ENCODE data around the gene MKRN3. TPM values are rescaled to one million over a fixed set of nuclear protein-coding genes. Genes with fewer than 3 reads are reported as not detected.
A peak's percentile ranks its signal among the peaks of the same experiment; 100 is the strongest.

MKRN3 gene
- total RNA-seq = 2.3 TPM
- 1.3 TPM for polyA plus RNA-seq
- long read RNA-seq, donor 1, partial matches to known transcripts = 0 of 1 reads
- long read RNA-seq, donor 1, other reads (novel, unspliced or antisense) = 0 of 1 reads
- long read RNA-seq, donor 2 = 0 reads
- long read RNA-seq, donor 3, transcript MKRN3-201 (1 exons, 2,347 nt) = major isoform, 8 of 8 reads
- long read RNA-seq, donor 3, partial matches to known transcripts = 0 of 8 reads
- long read RNA-seq, donor 3, other reads (novel, unspliced or antisense) = 0 of 8 reads
- long read RNA-seq, donor 4, transcript MKRN3-201 (1 exons, 2,347 nt) = major isoform, 5 of 5 reads
- long read RNA-seq, donor 4, partial matches to known transcripts = 0 of 5 reads
- long read RNA-seq, donor 4, other reads (novel, unspliced or antisense) = 0 of 5 reads
- long read RNA-seq, donor 5 = 0 reads
- long read RNA-seq, donor 6, partial matches to known transcripts = 0 of 2 reads
- long read RNA-seq, donor 6, other reads (novel, unspliced or antisense) = 0 of 2 reads
- long read RNA-seq, donor 7, transcript MKRN3-201 (1 exons, 2,347 nt) = major isoform, 7 of 7 reads
- long read RNA-seq, donor 7, partial matches to known transcripts = 0 of 7 reads
- long read RNA-seq, donor 7, other reads (novel, unspliced or antisense) = 0 of 7 reads
- long read RNA-seq, donor 8, partial matches to known transcripts = 0 of 1 reads
- long read RNA-seq, donor 8, other reads (novel, unspliced or antisense) = 0 of 1 reads
- long read RNA-seq, donor 9, partial matches to known transcripts = 0 of 4 reads
- long read RNA-seq, donor 9, other reads (novel, unspliced or antisense) = 0 of 4 reads
- long read RNA-seq, donor 10, partial matches to known transcripts = 0 of 1 reads
- long read RNA-seq, donor 10, other reads (novel, unspliced or antisense) = 0 of 1 reads

DNA sequence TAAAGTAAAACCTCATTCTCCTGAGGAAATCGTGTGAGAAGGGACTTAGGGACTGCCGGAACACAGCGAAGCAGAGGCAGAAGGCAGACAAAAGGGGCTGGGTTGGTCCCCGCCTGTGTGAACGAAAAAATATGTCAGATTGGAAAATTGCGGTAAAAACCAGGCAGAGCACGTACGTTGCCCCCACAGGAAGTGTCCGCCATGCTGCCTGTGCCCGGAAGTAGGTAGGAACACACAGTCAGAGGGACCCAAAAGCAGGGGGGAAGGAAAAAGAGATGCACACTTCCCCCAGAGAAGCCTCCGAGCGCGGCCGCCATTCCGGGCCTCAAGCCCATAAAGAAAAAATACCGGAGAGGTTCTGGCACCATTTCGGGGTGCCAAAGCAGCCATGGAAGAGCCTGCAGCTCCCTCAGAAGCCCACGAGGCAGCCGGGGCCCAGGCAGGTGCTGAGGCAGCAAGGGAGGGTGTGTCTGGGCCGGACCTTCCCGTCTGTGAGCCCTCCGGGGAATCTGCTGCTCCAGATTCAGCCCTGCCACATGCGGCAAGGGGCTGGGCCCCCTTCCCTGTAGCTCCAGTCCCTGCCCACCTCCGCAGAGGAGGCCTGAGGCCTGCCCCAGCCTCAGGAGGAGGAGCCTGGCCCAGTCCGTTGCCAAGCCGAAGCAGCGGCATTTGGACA lies at the start of gene MKRN3:
TSS of gene MKRN3 (plus strand) at position 280 of the 676 bp plus-strand sequence. CDS start at position 389, 109 bp downstream.
- peaks cover 0 to 3% of the 10 kb centered on the region in 2 donors for H3K27me3 ChIP-seq (ENCODE audit: control insufficient read depth in 2 of 2, insufficient read depth in 1 of 2, low read length in 1 of 2)
- H3K36me3 ChIP-seq (ENCODE audit: control insufficient read depth in 2 of 2, insufficient read depth in 2 of 2, low read length in 1 of 2) = no peaks in the 10 kb centered on the region
- peak in 6 of 9 donors; percentile 13 to 85 (median 45) for DNase-seq (ENCODE audit: low read depth in 6 of 9, low spot score in 9 of 9)
- peak within 1 kb of the TSS; percentile 79 to 90 for H3K27ac ChIP-seq (ENCODE audit: low read depth in 1 of 2, low read length in 1 of 2)
- peaks cover 1 to 15% of the 10 kb centered on the region in 2 donors for H3K9me3 ChIP-seq (ENCODE audit: control insufficient read depth in 2 of 2, insufficient read depth in 1 of 2, low read length in 1 of 2)
- 84% methylated on average over 27 of the region's 27 CpGs for WGBS
- H3K4me1 ChIP-seq (ENCODE audit: control insufficient read depth in 2 of 2, insufficient read depth in 2 of 2, low read length in 2 of 2) = no peaks in the 10 kb centered on the region
- peak within 1 kb of the TSS; percentile 41 to 47 for H3K4me3 ChIP-seq (ENCODE audit: low read length in 2 of 2)

- no peaks in the 10 kb centered on the region for H3K4me1 ChIP-seq (ENCODE audit: control insufficient read depth in 2 of 2, insufficient read depth in 2 of 2, low read length in 2 of 2)
- no peaks in the 10 kb centered on the region for H3K9me3 ChIP-seq (ENCODE audit: control insufficient read depth in 2 of 2, insufficient read depth in 1 of 2, low read length in 1 of 2)
- H3K27ac ChIP-seq (ENCODE audit: low read depth in 1 of 2, low read length in 1 of 2) = no peak overlapping the region
- H3K4me3 ChIP-seq (ENCODE audit: low read length in 2 of 2) = no peak overlapping the region
- H3K27me3 ChIP-seq (ENCODE audit: control insufficient read depth in 2 of 2, insufficient read depth in 1 of 2, low read length in 1 of 2) = no peaks in the 10 kb centered on the region
- 65% methylated on average over 4 of the region's 4 CpGs for WGBS
- DNase-seq (ENCODE audit: low read depth in 6 of 9, low spot score in 9 of 9) = no peak
- no peaks in the 10 kb centered on the region for H3K36me3 ChIP-seq (ENCODE audit: control insufficient read depth in 2 of 2, insufficient read depth in 2 of 2, low read length in 1 of 2)
These were observed 48.6 kb upstream of the MKRN3 start for GRCh38 chr15:23516866-23517265.

GRCh38 chr15:23518104-23518503 lies 47.4 kb upstream of the MKRN3 start:
- no peaks in the 10 kb centered on the region for H3K27me3 ChIP-seq (ENCODE audit: control insufficient read depth in 2 of 2, insufficient read depth in 1 of 2, low read length in 1 of 2)
- H3K36me3 ChIP-seq (ENCODE audit: control insufficient read depth in 2 of 2, insufficient read depth in 2 of 2, low read length in 1 of 2) = no peaks in the 10 kb centered on the region
- H3K9me3 ChIP-seq (ENCODE audit: control insufficient read depth in 2 of 2, insufficient read depth in 1 of 2, low read length in 1 of 2) = no peaks in the 10 kb centered on the region
- H3K4me1 ChIP-seq (ENCODE audit: control insufficient read depth in 2 of 2, insufficient read depth in 2 of 2, low read length in 2 of 2) = no peaks in the 10 kb centered on the region
- no peak overlapping the region for H3K4me3 ChIP-seq (ENCODE audit: low read length in 2 of 2)
- H3K27ac ChIP-seq (ENCODE audit: low read depth in 1 of 2, low read length in 1 of 2) = no peak overlapping the region
- DNase-seq (ENCODE audit: low read depth in 6 of 9, low spot score in 9 of 9) = no peak
- 86% methylated on average over 5 of the region's 5 CpGs for WGBS

- Histone ChIP-seq H3K4me3 (ENCODE audit: low read length in 2 of 2) (no peak overlapping the region), H3K36me3 (ENCODE audit: control insufficient read depth in 2 of 2, insufficient read depth in 2 of 2, low read length in 1 of 2) (no peaks in the 10 kb centered on the region), H3K4me1 (ENCODE audit: control insufficient read depth in 2 of 2, insufficient read depth in 2 of 2, low read length in 2 of 2) (no peaks in the 10 kb centered on the region), H3K27ac (ENCODE audit: low read depth in 1 of 2, low read length in 1 of 2) (no peak overlapping the region), H3K27me3 (ENCODE audit: control insufficient read depth in 2 of 2, insufficient read depth in 1 of 2, low read length in 1 of 2) (no peaks in the 10 kb centered on the region), H3K9me3 (ENCODE audit: control insufficient read depth in 2 of 2, insufficient read depth in 1 of 2, low read length in 1 of 2) (no peaks in the 10 kb centered on the region)
- no peak for DNase-seq (ENCODE audit: low read depth in 6 of 9, low spot score in 9 of 9)
- 70% methylated on average over 3 of the region's 3 CpGs for WGBS
These were observed 40.7 kb upstream of the MKRN3 start for GRCh38 chr15:23524816-23525215.

- Histone ChIP-seq H3K4me3 (ENCODE audit: low read length in 2 of 2) (no peak overlapping the region), H3K27ac (ENCODE audit: low read depth in 1 of 2, low read length in 1 of 2) (no peak overlapping the region), H3K27me3 (ENCODE audit: control insufficient read depth in 2 of 2, insufficient read depth in 1 of 2, low read length in 1 of 2) (no peaks in the 10 kb centered on the region), H3K4me1 (ENCODE audit: control insufficient read depth in 2 of 2, insufficient read depth in 2 of 2, low read length in 2 of 2) (no peaks in the 10 kb centered on the region), H3K36me3 (ENCODE audit: control insufficient read depth in 2 of 2, insufficient read depth in 2 of 2, low read length in 1 of 2) (no peaks in the 10 kb centered on the region), H3K9me3 (ENCODE audit: control insufficient read depth in 2 of 2, insufficient read depth in 1 of 2, low read length in 1 of 2) (no peaks in the 10 kb centered on the region)
- no peak for DNase-seq (ENCODE audit: low read depth in 6 of 9, low spot score in 9 of 9)
- WGBS = 92% methylated on average over 2 of the region's 2 CpGs
These were observed 35.6 kb upstream of the MKRN3 start for GRCh38 chr15:23529891-23530290.

DNA sequence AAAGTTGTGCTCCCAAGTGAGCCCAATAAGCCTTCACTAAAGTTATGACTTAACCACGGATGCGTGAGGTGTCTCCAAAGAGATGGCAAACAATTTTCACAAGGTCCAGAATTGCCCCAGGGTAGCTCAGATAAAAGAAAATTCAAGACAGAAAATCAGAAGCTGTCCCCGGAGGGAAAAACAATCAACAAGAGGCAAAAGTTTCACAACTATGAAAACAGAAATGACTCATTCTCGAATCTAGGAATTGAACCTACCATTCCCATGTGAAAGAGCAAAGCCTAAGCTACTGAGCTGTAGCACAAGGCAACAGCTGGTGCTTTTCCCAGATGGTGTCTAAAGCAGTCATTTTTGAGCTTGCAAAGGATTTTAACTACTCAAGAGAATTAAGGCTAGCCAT lies 33.5 kb upstream of the MKRN3 start:
- WGBS = 83% methylated on average over 4 of the region's 4 CpGs

GRCh38 chr15:23536659-23537058 lies 28.8 kb upstream of the MKRN3 start:
- 73% methylated on average over 3 of the region's 3 CpGs for WGBS
- no peaks in the 10 kb centered on the region for H3K27me3 ChIP-seq (ENCODE audit: control insufficient read depth in 2 of 2, insufficient read depth in 1 of 2, low read length in 1 of 2)
- peaks cover 0 to 3% of the 10 kb centered on the region in 2 donors for H3K9me3 ChIP-seq (ENCODE audit: control insufficient read depth in 2 of 2, insufficient read depth in 1 of 2, low read length in 1 of 2)
- no peaks in the 10 kb centered on the region for H3K4me1 ChIP-seq (ENCODE audit: control insufficient read depth in 2 of 2, insufficient read depth in 2 of 2, low read length in 2 of 2)
- no peak overlapping the region for H3K4me3 ChIP-seq (ENCODE audit: low read length in 2 of 2)
- DNase-seq (ENCODE audit: low read depth in 6 of 9, low spot score in 9 of 9) = no peak
- H3K36me3 ChIP-seq (ENCODE audit: control insufficient read depth in 2 of 2, insufficient read depth in 2 of 2, low read length in 1 of 2) = no peaks in the 10 kb centered on the region
- no peak overlapping the region for H3K27ac ChIP-seq (ENCODE audit: low read depth in 1 of 2, low read length in 1 of 2)

More for the DNA sequence above, 33.5 kb upstream of the MKRN3 start:
- no peak overlapping the region for H3K27ac ChIP-seq (ENCODE audit: low read depth in 1 of 2, low read length in 1 of 2)
- DNase-seq (ENCODE audit: low read depth in 6 of 9, low spot score in 9 of 9) = no peak
- H3K36me3 ChIP-seq (ENCODE audit: control insufficient read depth in 2 of 2, insufficient read depth in 2 of 2, low read length in 1 of 2) = no peaks in the 10 kb centered on the region
- no peaks in the 10 kb centered on the region for H3K9me3 ChIP-seq (ENCODE audit: control insufficient read depth in 2 of 2, insufficient read depth in 1 of 2, low read length in 1 of 2)
- H3K4me1 ChIP-seq (ENCODE audit: control insufficient read depth in 2 of 2, insufficient read depth in 2 of 2, low read length in 2 of 2) = no peaks in the 10 kb centered on the region
- H3K4me3 ChIP-seq (ENCODE audit: low read length in 2 of 2) = no peak overlapping the region
- H3K27me3 ChIP-seq (ENCODE audit: control insufficient read depth in 2 of 2, insufficient read depth in 1 of 2, low read length in 1 of 2) = no peaks in the 10 kb centered on the region

GRCh38 chr15:23538648-23539047 lies 26.8 kb upstream of the MKRN3 start:
- Histone ChIP-seq H3K4me1 (ENCODE audit: control insufficient read depth in 2 of 2, insufficient read depth in 2 of 2, low read length in 2 of 2) (no peaks in the 10 kb centered on the region), H3K27ac (ENCODE audit: low read depth in 1 of 2, low read length in 1 of 2) (no peak overlapping the region), H3K36me3 (ENCODE audit: control insufficient read depth in 2 of 2, insufficient read depth in 2 of 2, low read length in 1 of 2) (no peaks in the 10 kb centered on the region), H3K9me3 (ENCODE audit: control insufficient read depth in 2 of 2, insufficient read depth in 1 of 2, low read length in 1 of 2) (peaks cover 0 to 3% of the 10 kb centered on the region in 2 donors), H3K4me3 (ENCODE audit: low read length in 2 of 2) (no peak overlapping the region), H3K27me3 (ENCODE audit: control insufficient read depth in 2 of 2, insufficient read depth in 1 of 2, low read length in 1 of 2) (no peaks in the 10 kb centered on the region)
- WGBS = 68% methylated on average over 4 of the region's 4 CpGs
- DNase-seq (ENCODE audit: low read depth in 6 of 9, low spot score in 9 of 9) = no peak
